WTC11 (cell line): ENCODE measurements around the gene TLE6. TPM values are rescaled to one million over a fixed set of nuclear protein-coding genes. Genes with fewer than 3 reads are reported as not detected.

Experiments used
- ATAC-seq: fragments of 200-7000 bp; cut with Tn5 transposase; 2 replicates; pipeline ENCODE4 v1.10.0; 2021; ENCODE audit warnings: mild to moderate bottlenecking, moderate library complexity
- CTCF ChIA-PET: fragments of 300-600 bp; sonication (Branson Sonifier 250); formaldehyde crosslinking; loops from one replicate; lab custom pipeline; 2021; ENCODE audit warnings: antibody characterized with exemption; lab: Charles Lee
- POLR2A ChIA-PET: fragments of 350-600 bp; sonication (Branson Sonifier 250); formaldehyde crosslinking; loops from one replicate; lab custom pipeline; 2021; ENCODE audit warnings: antibody characterized with exemption; lab: Charles Lee
- DNase-seq: peaks from one replicate; pipeline ENCODE4 v3.0.0; 2021; ENCODE audit warnings: low spot score
- H3K27ac Mint-ChIP-seq: 2 replicates; pipeline ENCODE4 v1.8.0; 2021; ENCODE audit warnings: mixed read lengths
- H3K27me3 Mint-ChIP-seq: 2 replicates; pipeline ENCODE4 v1.8.0; 2021; ENCODE audit warnings: low read depth, mild to moderate bottlenecking, moderate library complexity, mixed read lengths
- H3K36me3 Mint-ChIP-seq: 2 replicates; pipeline ENCODE4 v1.8.0; 2021; ENCODE audit warnings: mixed read lengths
- H3K4me1 Mint-ChIP-seq: 2 replicates; pipeline ENCODE4 v1.8.0; 2022; ENCODE audit warnings: mixed read lengths
- H3K4me3 Mint-ChIP-seq: 2 replicates; pipeline ENCODE4 v1.8.0; 2021; ENCODE audit warnings: mild to moderate bottlenecking, moderate library complexity, mixed read lengths
- H3K9me3 Mint-ChIP-seq: 2 replicates; pipeline ENCODE4 v1.8.0; 2021; ENCODE audit warnings: mixed read lengths
- AR ChIP-seq: fragments of 250-450 bp; sonication (Bioruptor Pico); IDR thresholded peaks from 2 replicates; pipeline ENCODE4 v1.9.0; 2021; ENCODE audit warnings: mild to moderate bottlenecking
- ATF2 ChIP-seq: sonication (generic); formaldehyde crosslinking; IDR thresholded peaks from 2 replicates; pipeline ENCODE4 v1.8.1; 2022; ENCODE audit warnings: low read depth, missing genetic modification reagents, borderline replicate concordance
- IRF2 ChIP-seq: sonication (generic); formaldehyde crosslinking; IDR thresholded peaks from 2 replicates; pipeline ENCODE4 v1.8.0; 2022; ENCODE audit warnings: low read depth, missing genetic modification reagents, borderline replicate concordance
- MXD4 ChIP-seq: fragments of 250-450 bp; sonication (Bioruptor Pico); IDR thresholded peaks from 2 replicates; pipeline ENCODE4 v1.8.0; 2021; ENCODE audit warnings: mild to moderate bottlenecking, moderate library complexity, borderline replicate concordance
- NFATC4 ChIP-seq: fragments of 250-450 bp; sonication (Bioruptor Pico); IDR thresholded peaks from 2 replicates; pipeline ENCODE4 v1.9.0; 2021; ENCODE audit warnings: mild to moderate bottlenecking
- NR2C2 ChIP-seq: sonication (generic); formaldehyde crosslinking; IDR thresholded peaks from 2 replicates; pipeline ENCODE4 v1.8.0; 2022; ENCODE audit warnings: mild to moderate bottlenecking, missing genetic modification reagents
- NR3C1 ChIP-seq: sonication (generic); formaldehyde crosslinking; conservative IDR thresholded peaks from 2 replicates; pipeline ENCODE4 v1.8.1; 2023; ENCODE audit warnings: low read depth, mild to moderate bottlenecking, missing genetic modification reagents
- SMAD4 ChIP-seq: sonication (generic); formaldehyde crosslinking; IDR thresholded peaks from 2 replicates; pipeline ENCODE4 v1.8.0; 2022; ENCODE audit warnings: mild to moderate bottlenecking, missing genetic modification reagents
- TCF7 ChIP-seq: sonication (generic); formaldehyde crosslinking; IDR thresholded peaks from 2 replicates; pipeline ENCODE4 v1.8.0; 2022; ENCODE audit warnings: mild to moderate bottlenecking, low read depth, missing genetic modification reagents, moderate library complexity
- TEAD4 ChIP-seq: sonication (generic); formaldehyde crosslinking; IDR thresholded peaks from 2 replicates; pipeline ENCODE4 v1.8.0; 2022; ENCODE audit warnings: mild to moderate bottlenecking, missing genetic modification reagents
- TP53 ChIP-seq: sonication (generic); formaldehyde crosslinking; IDR thresholded peaks from 2 replicates; pipeline ENCODE4 v1.8.1; 2023; ENCODE audit warnings: mild to moderate bottlenecking, missing genetic modification reagents
- USF2 ChIP-seq: sonication (generic); formaldehyde crosslinking; IDR thresholded peaks from 2 replicates; pipeline ENCODE4 v1.8.1; 2023; ENCODE audit warnings: mild to moderate bottlenecking, missing genetic modification reagents, moderate library complexity
- ZNF121 ChIP-seq: sonication (generic); formaldehyde crosslinking; IDR thresholded peaks from 2 replicates; pipeline ENCODE4 v1.8.0; 2023; ENCODE audit warnings: missing genetic modification reagents
- ZNF138 ChIP-seq: sonication (generic); formaldehyde crosslinking; conservative IDR thresholded peaks from 2 replicates; pipeline ENCODE4 v1.8.1; 2022; ENCODE audit warnings: mild to moderate bottlenecking, moderate library complexity, missing genetic modification reagents
- ZNF219 ChIP-seq: sonication (generic); formaldehyde crosslinking; IDR thresholded peaks from 2 replicates; pipeline ENCODE4 v1.8.0; 2023; ENCODE audit warnings: missing genetic modification reagents, mild to moderate bottlenecking, borderline replicate concordance
- total RNA-seq: library from RNA; stranded (reverse); gene quantifications from 3 replicates; pipeline ENCODE4 v1.2.3, GENCODE V29; 2021
- TF ChIP-seq, protein P1 (sequence below): sonication (generic); formaldehyde crosslinking; IDR thresholded peaks from 2 replicates; pipeline ENCODE4 v1.8.1; 2022; ENCODE audit warnings: mild to moderate bottlenecking, missing genetic modification reagents, moderate library complexity, borderline replicate concordance
- TF ChIP-seq, protein P2 (sequence below): sonication (generic); formaldehyde crosslinking; IDR thresholded peaks from 2 replicates; pipeline ENCODE4 v1.8.0; 2022; ENCODE audit warnings: mild to moderate bottlenecking, missing genetic modification reagents
- TF ChIP-seq, protein P3 (sequence below): sonication (generic); formaldehyde crosslinking; IDR thresholded peaks from 2 replicates; pipeline ENCODE4 v1.8.0; 2023; ENCODE audit warnings: missing genetic modification reagents

The TLE6 gene
- total RNA-seq, 1 experiment from 2014 or later = 3.1 TPM

- TF ChIP-seq AR (CRISPR knock-in tag) = no peak
- TF ChIP-seq, protein P1, sequence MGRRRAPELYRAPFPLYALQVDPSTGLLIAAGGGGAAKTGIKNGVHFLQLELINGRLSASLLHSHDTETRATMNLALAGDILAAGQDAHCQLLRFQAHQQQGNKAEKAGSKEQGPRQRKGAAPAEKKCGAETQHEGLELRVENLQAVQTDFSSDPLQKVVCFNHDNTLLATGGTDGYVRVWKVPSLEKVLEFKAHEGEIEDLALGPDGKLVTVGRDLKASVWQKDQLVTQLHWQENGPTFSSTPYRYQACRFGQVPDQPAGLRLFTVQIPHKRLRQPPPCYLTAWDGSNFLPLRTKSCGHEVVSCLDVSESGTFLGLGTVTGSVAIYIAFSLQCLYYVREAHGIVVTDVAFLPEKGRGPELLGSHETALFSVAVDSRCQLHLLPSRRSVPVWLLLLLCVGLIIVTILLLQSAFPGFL (CRISPR knock-in tag) = no peak
- no peak for TF ChIP-seq TP53
- TF ChIP-seq, all 79 proteins: peak for 0
Observed at GRCh38 chr19:3004522-3004921, 27.2 kb downstream of the TLE6 start (continued).

DNA sequence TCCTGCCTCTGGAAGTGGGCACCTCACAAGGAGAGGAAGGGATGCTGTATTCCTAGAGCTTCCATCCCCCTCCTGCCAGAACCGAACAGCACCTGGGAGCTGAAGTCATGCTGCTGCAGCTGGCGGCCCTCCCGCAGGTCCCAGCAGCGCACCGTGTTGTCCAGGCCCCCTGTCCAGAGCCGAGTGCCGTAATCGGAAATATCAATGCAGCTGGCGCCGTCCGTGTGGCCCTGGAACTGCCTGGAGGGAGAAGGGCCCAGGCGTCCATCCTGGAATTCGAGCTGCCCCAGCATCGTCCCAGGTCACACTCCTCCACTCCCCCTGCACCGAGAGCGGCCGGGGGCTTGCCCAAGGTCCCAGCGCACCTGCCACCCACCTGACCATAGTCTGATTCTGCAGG is 28.0 kb downstream of the TLE6 start:
- ChIA-PET POLR2A (interaction anchor here (0.7 kb wide), 1 partner anchor 18 kb away, joined by 3 read pairs; no protein-coding TSS in a partner anchor), CTCF (interaction anchor here (0.6 to 2.0 kb wide), 9 partner anchors 20 to 125 kb away, joined by 3 to 12 read pairs (median 5); no protein-coding TSS in a partner anchor)
- no peak for DNase-seq
- no peaks in the 10 kb centered on the region for H3K4me1 Mint-ChIP-seq
- no peaks in the 10 kb centered on the region for H3K9me3 Mint-ChIP-seq
- no peaks in the 10 kb centered on the region for H3K27me3 Mint-ChIP-seq
- H3K27ac Mint-ChIP-seq = no peak overlapping the region
- ATAC-seq = no peak
- no peak overlapping the region for H3K4me3 Mint-ChIP-seq
- TF ChIP-seq TCF7 (CRISPR knock-in tag) = 0 out of 2 replicates have a peak, but pooled peaks have one; percentile 34
- TF ChIP-seq NR3C1 (CRISPR knock-in tag) = no peak
- no peak for TF ChIP-seq ZNF138 (CRISPR knock-in tag)
- peaks cover 2% of the 10 kb centered on the region; the same call in 1 of the 2 replicates for H3K36me3 Mint-ChIP-seq

GRCh38 chr19:3006075-3006767 is 28.9 kb downstream of the TLE6 start:
- Mint-ChIP-seq H3K4me3 (no peak overlapping the region), H3K27me3 (no peaks in the 10 kb centered on the region), H3K36me3 (peaks cover 2% of the 10 kb centered on the region; the same call in 1 of the 2 replicates), H3K9me3 (no peaks in the 10 kb centered on the region), H3K4me1 (no peaks in the 10 kb centered on the region), H3K27ac (no peak overlapping the region)
- ATAC-seq = peak; percentile 95
- peak; percentile 96 for DNase-seq
- POLR2A ChIA-PET = interaction anchor here (0.7 kb wide), 1 partner anchor 19 kb away, joined by 5 read pairs; no protein-coding TSS in a partner anchor
- CTCF ChIA-PET = interaction anchor here (0.5 to 2.0 kb wide), 12 partner anchors 19 to 194 kb away, joined by 3 to 12 read pairs (median 4); no protein-coding TSS in a partner anchor
- TF ChIP-seq ZNF138 (CRISPR knock-in tag) (no peak), ATF2 (CRISPR knock-in tag) (no peak), ZNF121 (peak; percentile 96), SMAD4 (no peak), USF2 (CRISPR knock-in tag) (peak; percentile 72), IRF2 (CRISPR knock-in tag) (no peak), ZNF219 (CRISPR knock-in tag) (no peak), AR (CRISPR knock-in tag) (no peak), NR2C2 (no peak), TEAD4 (no peak), MXD4 (CRISPR knock-in tag) (no peak), NFATC4 (CRISPR knock-in tag) (no peak)
- TF ChIP-seq, protein P2, sequence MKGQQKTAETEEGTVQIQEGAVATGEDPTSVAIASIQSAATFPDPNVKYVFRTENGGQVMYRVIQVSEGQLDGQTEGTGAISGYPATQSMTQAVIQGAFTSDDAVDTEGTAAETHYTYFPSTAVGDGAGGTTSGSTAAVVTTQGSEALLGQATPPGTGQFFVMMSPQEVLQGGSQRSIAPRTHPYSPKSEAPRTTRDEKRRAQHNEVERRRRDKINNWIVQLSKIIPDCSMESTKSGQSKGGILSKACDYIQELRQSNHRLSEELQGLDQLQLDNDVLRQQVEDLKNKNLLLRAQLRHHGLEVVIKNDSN (CRISPR knock-in tag) = peak; percentile 58; the same call in 1 of the 2 replicates
- TF ChIP-seq, protein P3, sequence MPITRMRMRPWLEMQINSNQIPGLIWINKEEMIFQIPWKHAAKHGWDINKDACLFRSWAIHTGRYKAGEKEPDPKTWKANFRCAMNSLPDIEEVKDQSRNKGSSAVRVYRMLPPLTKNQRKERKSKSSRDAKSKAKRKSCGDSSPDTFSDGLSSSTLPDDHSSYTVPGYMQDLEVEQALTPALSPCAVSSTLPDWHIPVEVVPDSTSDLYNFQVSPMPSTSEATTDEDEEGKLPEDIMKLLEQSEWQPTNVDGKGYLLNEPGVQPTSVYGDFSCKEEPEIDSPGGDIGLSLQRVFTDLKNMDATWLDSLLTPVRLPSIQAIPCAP (CRISPR knock-in tag) = no peak
